Measurements from ENCODE around the gene SERPINA10.

The SERPINA10 gene

GRCh38 chr14:94334872-94335271 is 41.8 kb upstream of the SERPINA10 start:
- no peaks in the 10 kb centered on the region; the same call in 1 of the 2 replicates for H3K9me2 ChIP-seq (replicated peaks; ENCODE audit: control insufficient read depth, low read length)
- no peak overlapping the region for H3K4me3 ChIP-seq (ENCODE audit: low read length)
- no peaks in the 10 kb centered on the region for H3K9me3 ChIP-seq (ENCODE audit: control insufficient read depth, insufficient read depth, low read length)
- TF ChIP-seq CTCF (IDR thresholded peaks at IDR 0.05; ENCODE audit: low read depth, low read length, poor library complexity, severe bottlenecking) (no peak), EZH2phosphoT487 (IDR thresholded peaks at IDR 0.05; ENCODE audit: borderline replicate concordance, low read length) (no peak)
- no peaks in the 10 kb centered on the region for H3K36me3 ChIP-seq (ENCODE audit: control insufficient read depth, low read length)
- H4K20me1 ChIP-seq (ENCODE audit: control insufficient read depth, insufficient read depth, low read depth, low read length) = no peaks in the 10 kb centered on the region
- no peaks in the 10 kb centered on the region for H3F3A ChIP-seq (ENCODE audit: control insufficient read depth, insufficient read depth)
- no peak overlapping the region for H3K27ac ChIP-seq (ENCODE audit: low read depth, low read length)
- H3K27me3 ChIP-seq (ENCODE audit: control insufficient read depth, low read length) = peaks cover 11% of the 10 kb centered on the region
- H3K79me2 ChIP-seq (ENCODE audit: control insufficient read depth, low read length) = no peaks in the 10 kb centered on the region
- H3K4me2 ChIP-seq (ENCODE audit: low read length) = no peak overlapping the region
- no peaks in the 10 kb centered on the region for H3K4me1 ChIP-seq (ENCODE audit: control insufficient read depth, low read length)

GRCh38 chr14:94332587-94332986 is 39.5 kb upstream of the SERPINA10 start:
- Histone ChIP-seq H3K4me2 (ENCODE audit: low read length) (no peak overlapping the region), H3K27ac (ENCODE audit: low read depth, low read length) (no peak overlapping the region), H3K4me3 (ENCODE audit: low read length) (no peak overlapping the region), H3K4me1 (ENCODE audit: control insufficient read depth, low read length) (no peaks in the 10 kb centered on the region), H4K20me1 (ENCODE audit: control insufficient read depth, insufficient read depth, low read depth, low read length) (no peaks in the 10 kb centered on the region), H3K36me3 (ENCODE audit: control insufficient read depth, low read length) (no peaks in the 10 kb centered on the region), H3K79me2 (ENCODE audit: control insufficient read depth, low read length) (no peaks in the 10 kb centered on the region), H3K9me3 (ENCODE audit: control insufficient read depth, insufficient read depth, low read length) (no peaks in the 10 kb centered on the region), H3K9me2 (replicated peaks; ENCODE audit: control insufficient read depth, low read length) (no peaks in the 10 kb centered on the region; the same call in 1 of the 2 replicates), H3F3A (ENCODE audit: control insufficient read depth, insufficient read depth) (no peaks in the 10 kb centered on the region), H3K27me3 (ENCODE audit: control insufficient read depth, low read length) (peaks cover 14% of the 10 kb centered on the region)
- TF ChIP-seq CTCF (IDR thresholded peaks at IDR 0.05; ENCODE audit: low read depth, low read length, poor library complexity, severe bottlenecking) (no peak), EZH2phosphoT487 (IDR thresholded peaks at IDR 0.05; ENCODE audit: borderline replicate concordance, low read length) (no peak)

GRCh38 chr14:94332063-94332583 is 39.1 kb upstream of the SERPINA10 start:
- Histone ChIP-seq H3K4me1 (ENCODE audit: control insufficient read depth, low read length) (no peaks in the 10 kb centered on the region), H3K9me3 (ENCODE audit: control insufficient read depth, insufficient read depth, low read length) (no peaks in the 10 kb centered on the region), H3K4me2 (ENCODE audit: low read length) (no peak overlapping the region), H3K79me2 (ENCODE audit: control insufficient read depth, low read length) (no peaks in the 10 kb centered on the region), H3K27ac (ENCODE audit: low read depth, low read length) (no peak overlapping the region), H3K36me3 (ENCODE audit: control insufficient read depth, low read length) (no peaks in the 10 kb centered on the region), H3K27me3 (ENCODE audit: control insufficient read depth, low read length) (peaks cover 14% of the 10 kb centered on the region), H3K4me3 (ENCODE audit: low read length) (no peak overlapping the region), H3K9me2 (replicated peaks; ENCODE audit: control insufficient read depth, low read length) (no peaks in the 10 kb centered on the region; the same call in 1 of the 2 replicates), H4K20me1 (ENCODE audit: control insufficient read depth, insufficient read depth, low read depth, low read length) (no peaks in the 10 kb centered on the region), H3F3A (ENCODE audit: control insufficient read depth, insufficient read depth) (no peaks in the 10 kb centered on the region)
- TF ChIP-seq CTCF (IDR thresholded peaks at IDR 0.05; ENCODE audit: low read depth, low read length, poor library complexity, severe bottlenecking) (no peak), EZH2phosphoT487 (IDR thresholded peaks at IDR 0.05; ENCODE audit: borderline replicate concordance, low read length) (no peak)

Data from DOHH2 (cell line).